ENCODE measurements around the gene P2RX5. TPM values are rescaled to one million over a fixed set of nuclear protein-coding genes. Genes with fewer than 3 reads are reported as not detected.
A peak's percentile ranks its signal among the peaks of the same experiment; 100 is the strongest.

P2RX5 gene, protein sequence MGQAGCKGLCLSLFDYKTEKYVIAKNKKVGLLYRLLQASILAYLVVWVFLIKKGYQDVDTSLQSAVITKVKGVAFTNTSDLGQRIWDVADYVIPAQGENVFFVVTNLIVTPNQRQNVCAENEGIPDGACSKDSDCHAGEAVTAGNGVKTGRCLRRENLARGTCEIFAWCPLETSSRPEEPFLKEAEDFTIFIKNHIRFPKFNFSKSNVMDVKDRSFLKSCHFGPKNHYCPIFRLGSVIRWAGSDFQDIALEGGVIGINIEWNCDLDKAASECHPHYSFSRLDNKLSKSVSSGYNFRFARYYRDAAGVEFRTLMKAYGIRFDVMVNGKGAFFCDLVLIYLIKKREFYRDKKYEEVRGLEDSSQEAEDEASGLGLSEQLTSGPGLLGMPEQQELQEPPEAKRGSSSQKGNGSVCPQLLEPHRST
- polyA plus RNA-seq (0.43 to 0.97 TPM (median 0.63 TPM) in 3 replicates), polyA minus RNA-seq (1.1 to 3.4 TPM (median 1.3 TPM) in 3 replicates)
- polyA plus RNA-seq (2011; ENCODE audit: low read depth): 0.26 TPM
- polyA plus RNA-seq (2011; cell fraction: cytosol; rRNA removed): 0.98 and 1.2 TPM in 2 replicates
- polyA plus RNA-seq (2011; cell fraction: nucleus; rRNA removed): 3.8 and 5.4 TPM in 2 replicates
- polyA plus RNA-seq (2012; ENCODE audit: low replicate concordance): 1.0 and 1.3 TPM in 2 replicates
- polyA minus RNA-seq (2011; cell fraction: cytosol; rRNA and poly(A)+ RNA removed): 4.4 TPM
- polyA minus RNA-seq (2011; cell fraction: nucleus; rRNA and poly(A)+ RNA removed): 1.5 and 3.3 TPM in 2 replicates

DNA sequence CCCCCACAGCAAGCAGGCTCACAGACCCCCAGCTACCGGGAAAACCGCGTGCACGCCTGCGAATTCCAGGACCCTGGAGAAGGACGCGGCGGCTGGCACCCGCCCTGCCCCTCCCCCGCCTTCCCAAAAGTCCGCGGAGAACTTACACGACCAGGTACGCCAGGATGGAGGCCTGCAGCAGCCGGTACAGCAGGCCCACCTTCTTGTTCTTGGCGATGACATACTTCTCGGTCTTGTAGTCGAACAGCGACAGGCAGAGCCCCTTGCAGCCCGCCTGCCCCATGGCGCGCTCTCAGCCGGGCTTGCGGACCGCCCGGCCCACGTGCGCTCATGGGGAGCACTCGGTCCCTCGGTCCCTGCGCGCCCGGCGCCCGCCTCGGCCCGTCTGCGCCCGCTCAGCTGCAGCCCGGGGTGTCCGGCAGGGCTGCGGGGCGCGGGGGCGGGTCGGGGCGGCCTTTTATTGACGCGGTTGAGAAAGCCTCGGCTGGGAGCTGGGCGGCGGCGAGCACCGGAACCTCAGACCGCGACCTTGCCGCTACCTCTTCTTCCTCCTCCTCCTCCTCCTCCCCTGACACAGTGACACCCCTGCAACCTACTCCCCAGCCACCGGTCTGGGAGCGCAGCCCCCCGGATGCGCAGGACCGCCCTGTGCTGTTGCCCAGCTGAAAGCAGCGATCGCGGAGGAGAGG is at the start of gene P2RX5:
TSS of gene P2RX5 (minus strand) at position 433 of the 689 bp plus-strand sequence. CDS start at position 283, 150 bp downstream.
- TF ChIP-seq CTCF (optimal IDR thresholded peaks at IDR 0.05 in 1 of 3, IDR thresholded peaks at IDR 0.05 in 1 of 3, conservative IDR thresholded peaks at IDR 0.05 in 1 of 3; ENCODE audit: extremely low read depth in 1 of 3, insufficient read depth in 2 of 3, low read length in 3 of 3) (no peak), EZH2 (IDR thresholded peaks at IDR 0.05; ENCODE audit: low read length) (no peak)
- H3K9me1 ChIP-seq (ENCODE audit: control insufficient read depth, extremely low read depth, insufficient read depth, low read length): no peaks in the 10 kb centered on the region
- FAIRE-seq (no peak), DNase-seq (ENCODE audit: low read depth, low spot score) (no peak)
- H3K36me3 ChIP-seq (ENCODE audit: control insufficient read depth in 2 of 2, extremely low read depth in 1 of 2, insufficient read depth in 2 of 2, low read length in 2 of 2): no peaks in the 10 kb centered on the region
- peak within 1 kb of the TSS; percentile 36 to 73 (median 66) for H3K4me3 ChIP-seq (ENCODE audit: control insufficient read depth in 2 of 3, extremely low read depth in 1 of 3, insufficient read depth in 2 of 3, low read depth in 1 of 3, low read length in 3 of 3)
- no peaks in the 10 kb centered on the region for H3K79me2 ChIP-seq (ENCODE audit: control insufficient read depth, insufficient read depth, low read length)
- peaks cover 4% of the 10 kb centered on the region for H3K4me1 ChIP-seq (ENCODE audit: control insufficient read depth, extremely low read depth, insufficient read depth, low read length)
- peaks cover 5% of the 10 kb centered on the region for H3K9me3 ChIP-seq (ENCODE audit: control insufficient read depth, low read depth, low read length)
- peak within 1 kb of the TSS; percentile 77 for H3K4me2 ChIP-seq (ENCODE audit: control insufficient read depth, extremely low read depth, insufficient read depth, low read depth, low read length)
- dilution Hi-C loops (cut with MboI; ENCODE audit: extremely low pct_ligation_motif_present, low sequenced_read_pairs): no loop called here
- no peak within 1 kb of the TSS for H3K27ac ChIP-seq (ENCODE audit: control insufficient read depth, insufficient read depth, low read length)
- H4K20me1 ChIP-seq (ENCODE audit: control insufficient read depth, extremely low read depth, insufficient read depth, low read length): no peaks in the 10 kb centered on the region
- peak within 1 kb of the TSS; percentile 74 for H2AFZ ChIP-seq (ENCODE audit: control insufficient read depth, low read length)
- H3K27me3 ChIP-seq (ENCODE audit: control insufficient read depth, extremely low read depth, insufficient read depth, low read length): peaks cover 42% of the 10 kb centered on the region
- no peak within 1 kb of the TSS for H3K9ac ChIP-seq (ENCODE audit: control insufficient read depth, extremely low read depth, insufficient read depth, low read length)

DNA sequence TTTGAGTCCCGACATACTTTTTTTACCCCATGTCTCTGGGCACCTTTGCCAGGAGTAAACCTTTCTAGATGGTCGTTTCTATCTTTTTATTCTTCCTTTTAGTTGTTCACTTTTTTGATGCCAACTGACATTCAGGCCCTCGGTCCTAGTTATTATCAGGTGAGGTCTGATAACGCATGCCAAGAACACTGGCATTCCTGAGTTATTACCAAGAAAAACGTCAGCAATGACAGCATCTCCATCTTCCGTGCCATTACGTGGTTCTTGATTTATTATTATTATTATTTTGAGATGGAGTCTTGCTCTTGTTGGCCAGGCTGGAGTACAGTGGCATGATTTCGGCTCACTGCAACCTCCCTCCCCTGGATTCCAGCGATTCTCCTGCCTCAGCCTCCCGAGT is 49.1 kb upstream of the P2RX5 start:
- H3K9me1 ChIP-seq (ENCODE audit: control insufficient read depth, extremely low read depth, insufficient read depth, low read length): no peaks in the 10 kb centered on the region
- no peak for FAIRE-seq
- H3K79me2 ChIP-seq (ENCODE audit: control insufficient read depth, insufficient read depth, low read length): no peaks in the 10 kb centered on the region
- H2AFZ ChIP-seq (ENCODE audit: control insufficient read depth, low read length): no peak overlapping the region
- TF ChIP-seq CTCF (optimal IDR thresholded peaks at IDR 0.05 in 1 of 3, IDR thresholded peaks at IDR 0.05 in 1 of 3, conservative IDR thresholded peaks at IDR 0.05 in 1 of 3; ENCODE audit: extremely low read depth in 1 of 3, insufficient read depth in 2 of 3, low read length in 3 of 3) (no peak), EZH2 (IDR thresholded peaks at IDR 0.05; ENCODE audit: low read length) (no peak)
- dilution Hi-C loops (cut with MboI; ENCODE audit: extremely low pct_ligation_motif_present, low sequenced_read_pairs): no loop called here
- no peak for DNase-seq (ENCODE audit: low read depth, low spot score)
- H3K4me2 ChIP-seq (ENCODE audit: control insufficient read depth, extremely low read depth, insufficient read depth, low read depth, low read length): no peak overlapping the region
- no peak overlapping the region for H3K9ac ChIP-seq (ENCODE audit: control insufficient read depth, extremely low read depth, insufficient read depth, low read length)
- no peak overlapping the region for H3K4me3 ChIP-seq (ENCODE audit: control insufficient read depth in 2 of 3, extremely low read depth in 1 of 3, insufficient read depth in 2 of 3, low read depth in 1 of 3, low read length in 3 of 3)
- no peaks in the 10 kb centered on the region for H3K4me1 ChIP-seq (ENCODE audit: control insufficient read depth, extremely low read depth, insufficient read depth, low read length)
- no peaks in the 10 kb centered on the region for H3K36me3 ChIP-seq (ENCODE audit: control insufficient read depth in 2 of 2, extremely low read depth in 1 of 2, insufficient read depth in 2 of 2, low read length in 2 of 2)
- H3K27me3 ChIP-seq (ENCODE audit: control insufficient read depth, extremely low read depth, insufficient read depth, low read length): no peaks in the 10 kb centered on the region
- H4K20me1 ChIP-seq (ENCODE audit: control insufficient read depth, extremely low read depth, insufficient read depth, low read length): no peaks in the 10 kb centered on the region
- no peak overlapping the region for H3K27ac ChIP-seq (ENCODE audit: control insufficient read depth, insufficient read depth, low read length)
- H3K9me3 ChIP-seq (ENCODE audit: control insufficient read depth, low read depth, low read length): no peaks in the 10 kb centered on the region

Measured in keratinocyte (primary cell).